MCF 10A (cell line): ENCODE results near the gene SLC4A2. TPM values are rescaled to one million over a fixed set of nuclear protein-coding genes. Genes with fewer than 3 reads are reported as not detected.

ENCODE experiments used
- BruUV-seq: library from RNA; stranded (reverse); fragments of 400-500 nt; replicated peaks from 2 replicates; lab custom pipeline; 2021; lab: Mats Ljungman, UMichigan
- CTCF ChIA-PET: fragments of 300-600 bp; sonication (Branson Sonifier 250); formaldehyde crosslinking; extraction: SDS; loops from one replicate; lab custom pipeline; 2021; ENCODE audit warnings: antibody characterized with exemption, inconsistent platforms; lab: Yijun Ruan, JAX
- POLR2A ChIA-PET: fragments of 300-600, 350-650 bp; sonication (Branson Sonifier 250); formaldehyde crosslinking; extraction: SDS; loops from one replicate; lab custom pipeline; 2020; ENCODE audit warnings: antibody characterized with exemption, inconsistent platforms; lab: Yijun Ruan, JAX
- DNase-seq: peaks from one replicate; pipeline ENCODE4 v3.0.0-alpha.2; 2018; ENCODE audit not compliant: unreplicated experiment
- H3K27ac Mint-ChIP-seq: one replicate; pipeline ENCODE4 v1.8.0; 2022; ENCODE audit warnings: mild to moderate bottlenecking, low read depth, mixed read lengths; ENCODE audit not compliant: unreplicated experiment
- H3K27me3 Mint-ChIP-seq: one replicate; pipeline ENCODE4 v1.8.0; 2022; ENCODE audit warnings: mixed read lengths; ENCODE audit not compliant: insufficient read depth, unreplicated experiment
- H3K36me3 Mint-ChIP-seq: one replicate; pipeline ENCODE4 v1.8.0; 2022; ENCODE audit warnings: mild to moderate bottlenecking, moderate library complexity, mixed read lengths; ENCODE audit not compliant: insufficient read depth, unreplicated experiment
- H3K4me1 Mint-ChIP-seq: one replicate; pipeline ENCODE4 v1.8.0; 2022; ENCODE audit warnings: mixed read lengths; ENCODE audit not compliant: insufficient read depth, unreplicated experiment
- H3K4me3 Mint-ChIP-seq: one replicate; pipeline ENCODE4 v1.8.0; 2022; ENCODE audit warnings: mild to moderate bottlenecking, moderate library complexity, mixed read lengths; ENCODE audit not compliant: unreplicated experiment
- H3K9me3 Mint-ChIP-seq: one replicate; pipeline ENCODE4 v1.8.0; 2022; ENCODE audit warnings: mixed read lengths; ENCODE audit not compliant: unreplicated experiment
- CTCF ChIP-seq: fragments of 200-600 bp; IDR thresholded peaks from one replicate; pipeline ENCODE4 v1.8.0; 2022; ENCODE audit warnings: antibody characterized with exemption, mild to moderate bottlenecking; ENCODE audit not compliant: unreplicated experiment
- intact Hi-C: fragments of 100-400 bp; cut with micrococcal nuclease; formaldehyde crosslinking; loops from 2 replicates; pipeline ENCODE4 v1.14.1; 2022
- total RNA-seq: library from RNA; stranded (reverse); gene quantifications from 2 replicates; pipeline ENCODE4 v1.2.3, GENCODE V29; 2022

Gene SLC4A2
- total RNA-seq, 1 experiment from 2014 or later, result 112 TPM

GRCh38 chr7:151060416-151061212 lies 1.2 kb downstream of the SLC4A2 start:
- Mint-ChIP-seq H3K4me3 (peak overlapping the region; percentile 97), H3K36me3 (peaks cover 31% of the 10 kb centered on the region), H3K4me1 (peaks cover 38% of the 10 kb centered on the region), H3K9me3 (no peaks in the 10 kb centered on the region), H3K27ac (peak overlapping the region; percentile 87), H3K27me3 (no peaks in the 10 kb centered on the region)
- CTCF ChIA-PET, result interaction anchor here (0.6 to 4.6 kb wide), 12 partner anchors 11 to 162 kb away, joined by 3 to 42 read pairs (median 4); no protein-coding TSS in a partner anchor
- intact Hi-C loops, result no loop called here
- POLR2A ChIA-PET, result interaction anchor here (1.8 to 8.4 kb wide), 4 partner anchors 14 to 52 kb away, joined by 6 to 151 read pairs (median 61); partner anchors contain the start of genes ABCB8, AGAP3, FASTK and TMUB1
- no TSS peak for BruUV-seq
- TF ChIP-seq CTCF, result no peak
- DNase-seq, result peak; percentile 71

GRCh38 chr7:151061213-151062110 lies 2.1 kb downstream of the SLC4A2 start:
- Mint-ChIP-seq H3K4me1 (peaks cover 38% of the 10 kb centered on the region), H3K27me3 (no peaks in the 10 kb centered on the region), H3K36me3 (peaks cover 37% of the 10 kb centered on the region), H3K9me3 (no peaks in the 10 kb centered on the region), H3K27ac (peak overlapping the region; percentile 63), H3K4me3 (peak overlapping the region; percentile 97)
- no peak for TF ChIP-seq CTCF
- CTCF ChIA-PET, result interaction anchor here (0.6 to 4.6 kb wide), 9 partner anchors 14 to 596 kb away, joined by 3 to 42 read pairs (median 3); no protein-coding TSS in a partner anchor
- no peak for DNase-seq
- intact Hi-C loops, result no loop called here
- BruUV-seq, result no TSS peak
- POLR2A ChIA-PET, result interaction anchor here (0.9 to 8.4 kb wide), 5 partner anchors 19 to 51 kb away, joined by 3 to 151 read pairs (median 42); partner anchors contain the start of genes ABCB8, AGAP3, FASTK and TMUB1

GRCh38 chr7:151062111-151062398 lies 2.7 kb downstream of the SLC4A2 start:
- no peaks in the 10 kb centered on the region for H3K9me3 Mint-ChIP-seq
- no TSS peak for BruUV-seq
- POLR2A ChIA-PET, result interaction anchor here (0.9 to 8.4 kb wide), 4 partner anchors 20 to 51 kb away, joined by 3 to 151 read pairs (median 47); partner anchors contain the start of genes ABCB8, AGAP3, FASTK and TMUB1
- H3K27ac Mint-ChIP-seq, result peak overlapping the region; percentile 63
- intact Hi-C loops, result no loop called here
- H3K4me1 Mint-ChIP-seq, result peaks cover 33% of the 10 kb centered on the region
- H3K36me3 Mint-ChIP-seq, result peaks cover 42% of the 10 kb centered on the region
- CTCF ChIA-PET, result interaction anchor here (0.9 to 4.6 kb wide), 6 partner anchors 11 to 159 kb away, joined by 3 to 42 read pairs (median 6); no protein-coding TSS in a partner anchor
- no peak for TF ChIP-seq CTCF
- no peak for DNase-seq
- H3K4me3 Mint-ChIP-seq, result peak overlapping the region; percentile 97
- no peaks in the 10 kb centered on the region for H3K27me3 Mint-ChIP-seq
